Eye (tissue), 1 donor: ENCODE data around the gene PUS10.
"Not testable (repeated sequence)": the region's sequence is repeated elsewhere in the genome, so short reads cannot be mapped to it uniquely, and the experiment has no call there.

Experiments used
- DNase-seq: peaks from one replicate; pipeline ENCODE4 v3.0.0-alpha.2; 2015

The PUS10 gene

GRCh38 chr2:61011678-61012077 lies 6.4 kb downstream of the PUS10 start:
- no peak for DNase-seq

- DNase-seq = no peak
Observed at GRCh38 chr2:61009355-61009754, 8.7 kb downstream of the PUS10 start.

- no peak for DNase-seq
Observed at GRCh38 chr2:61006486-61007105, 11.5 kb downstream of the PUS10 start.

- DNase-seq = no peak
Observed at GRCh38 chr2:61005736-61006135, 12.3 kb downstream of the PUS10 start.

GRCh38 chr2:60998628-60999545 lies 19.2 kb downstream of the PUS10 start:
- peak; percentile 74 for DNase-seq

- no peak for DNase-seq
Observed at GRCh38 chr2:60994131-60994530, 23.9 kb downstream of the PUS10 start.

GRCh38 chr2:60992985-60993392 lies 25.1 kb downstream of the PUS10 start:
- no peak for DNase-seq

- no peak for DNase-seq
Observed at GRCh38 chr2:60991644-60992043, 26.4 kb downstream of the PUS10 start.

GRCh38 chr2:60989259-60989658 lies 28.8 kb downstream of the PUS10 start:
- DNase-seq = no peak

GRCh38 chr2:60987656-60988055 lies 30.4 kb downstream of the PUS10 start:
- not testable (repeated sequence) for DNase-seq

- DNase-seq = no peak
Observed at GRCh38 chr2:60987041-60987440, 31.0 kb downstream of the PUS10 start.

GRCh38 chr2:60984720-60985119 lies 33.3 kb downstream of the PUS10 start:
- DNase-seq = no peak

GRCh38 chr2:60982066-60982465 lies 36.0 kb downstream of the PUS10 start:
- not testable (repeated sequence) for DNase-seq

GRCh38 chr2:60980071-60980815 lies 37.8 kb downstream of the PUS10 start:
- DNase-seq = no peak

GRCh38 chr2:60979231-60979630 lies 38.8 kb downstream of the PUS10 start:
- DNase-seq = no peak

GRCh38 chr2:60977562-60977895 lies 40.5 kb downstream of the PUS10 start:
- DNase-seq = no peak

GRCh38 chr2:60976875-60977561 lies 41.0 kb downstream of the PUS10 start:
- no peak for DNase-seq

GRCh38 chr2:60976256-60976850 lies 41.7 kb downstream of the PUS10 start:
- no peak for DNase-seq

- DNase-seq = no peak
Observed at GRCh38 chr2:60974652-60975051, 43.4 kb downstream of the PUS10 start.

GRCh38 chr2:60973705-60974104 lies 44.4 kb downstream of the PUS10 start:
- no peak for DNase-seq

- DNase-seq = no peak
Observed at GRCh38 chr2:60972889-60973656, 45.0 kb downstream of the PUS10 start.
